Nephron (organoid): Measurements from ENCODE around the gene FUT7.
"Not testable (repeated sequence)": the region's sequence is repeated elsewhere in the genome, so short reads cannot be mapped to it uniquely, and the experiment has no call there.

Source experiments
- H3K27ac Mint-ChIP-seq, 3 experiments: 2 replicates each; pipeline ENCODE4 v1.8.0; 2020; ENCODE audit warnings: mixed read lengths in 3 of 3, mild to moderate bottlenecking in 2 of 3, moderate library complexity in 1 of 3
- H3K27me3 Mint-ChIP-seq: 2 replicates; pipeline ENCODE4 v1.8.0; 2021; ENCODE audit warnings: low read depth, mild to moderate bottlenecking, moderate library complexity, mixed read lengths
- H3K36me3 Mint-ChIP-seq: 2 replicates; pipeline ENCODE4 v1.8.0; 2020; ENCODE audit warnings: low read depth, mixed read lengths
- H3K4me1 Mint-ChIP-seq: 2 replicates; pipeline ENCODE4 v1.8.0; 2020; ENCODE audit warnings: mixed read lengths
- H3K4me3 Mint-ChIP-seq, 3 experiments: 2 replicates each; pipeline ENCODE4 v1.8.0; 2020; ENCODE audit warnings: mild to moderate bottlenecking in 3 of 3, mixed read lengths in 3 of 3, moderate library complexity in 2 of 3
- H3K9me3 Mint-ChIP-seq: 2 replicates; pipeline ENCODE4 v1.8.0; 2020; ENCODE audit warnings: mixed read lengths
- CTCF ChIP-seq, 3 experiments: fragments of 200-600 bp; sonication (generic); IDR thresholded peaks; one replicate each; pipeline ENCODE4 v1.5.0; 2021; ENCODE audit warnings: antibody characterized with exemption in 3 of 3; ENCODE audit not compliant: unreplicated experiment in 3 of 3

The FUT7 gene

DNA sequence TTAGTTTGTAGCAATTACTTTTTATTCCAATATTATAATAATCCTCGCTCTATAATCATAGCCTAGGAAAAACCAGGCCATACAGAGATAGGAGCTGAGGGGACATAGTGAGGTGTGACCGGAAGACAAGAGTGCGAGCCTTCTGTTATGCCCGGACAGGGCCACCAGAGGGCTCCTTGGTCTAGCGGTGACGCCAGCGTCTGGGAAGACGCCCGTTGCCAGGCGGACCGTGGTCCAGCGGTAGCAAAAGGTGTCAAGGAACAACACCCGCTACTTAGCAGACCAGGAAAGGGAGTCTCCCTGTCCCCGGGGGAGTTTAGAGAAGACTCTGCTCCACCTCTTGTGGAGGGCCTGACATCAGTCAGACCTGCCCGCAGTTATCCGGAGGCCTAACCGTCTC, 27.6 kb downstream of the FUT7 start:
- H3K4me3 Mint-ChIP-seq, H3K27me3 Mint-ChIP-seq, H3K4me1 Mint-ChIP-seq, H3K9me3 Mint-ChIP-seq, H3K36me3 Mint-ChIP-seq, H3K27ac Mint-ChIP-seq: not testable (repeated sequence)
- TF ChIP-seq CTCF (IDR thresholded peaks at IDR 0.05; ENCODE audit: unreplicated experiment in 3 of 3): peak; percentile 28 to 43 (median 32)

GRCh38 chr9:137002646-137003041, 29.2 kb downstream of the FUT7 start:
- H3K9me3 Mint-ChIP-seq: no peaks in the 10 kb centered on the region
- H3K4me1 Mint-ChIP-seq: peaks cover 3% of the 10 kb centered on the region

DNA sequence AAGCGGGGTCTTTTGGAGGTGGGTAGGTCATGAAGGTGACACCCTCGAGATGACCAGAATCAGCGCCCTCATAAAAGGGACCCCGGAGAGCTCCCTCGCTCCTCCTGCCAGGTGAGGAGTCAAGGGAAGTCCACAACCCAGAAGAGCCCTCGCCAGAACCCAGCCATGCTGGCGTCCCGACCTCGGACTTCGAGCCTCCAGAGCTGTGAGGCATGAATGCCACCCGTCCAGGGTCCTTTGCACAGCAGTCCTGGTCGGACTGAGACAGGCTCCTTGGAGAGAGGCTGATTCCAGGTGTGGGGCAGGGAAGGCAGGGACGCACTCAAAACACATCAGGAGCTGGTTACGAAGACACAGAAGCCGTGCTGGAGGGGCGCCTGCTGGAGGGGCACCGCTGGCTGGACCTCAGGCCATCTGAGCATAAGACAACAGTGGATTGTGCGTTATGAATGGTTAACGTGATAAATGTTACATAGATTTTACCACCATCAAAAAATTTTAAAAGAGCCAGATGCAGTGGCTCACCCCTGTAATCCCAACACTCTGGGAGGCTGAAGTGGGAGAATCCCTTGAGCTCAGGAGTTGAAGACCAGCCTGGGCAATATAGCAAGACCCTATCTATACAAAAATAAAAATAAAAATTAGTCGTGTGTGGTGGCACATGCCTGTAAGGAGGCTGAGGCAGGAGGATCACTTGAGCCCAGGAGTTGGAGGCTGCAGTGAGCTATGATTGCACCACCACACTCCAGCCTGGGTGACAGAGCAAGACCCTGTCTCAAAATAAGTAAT, 29.8 kb downstream of the FUT7 start:
- Mint-ChIP-seq H3K27ac (no peak overlapping the region), H3K36me3 (no peaks in the 10 kb centered on the region), H3K4me1 (peaks cover 5% of the 10 kb centered on the region), H3K27me3 (peaks cover 5% of the 10 kb centered on the region), H3K4me3 (no peak overlapping the region), H3K9me3 (no peaks in the 10 kb centered on the region)
- no peak for TF ChIP-seq CTCF (IDR thresholded peaks at IDR 0.05; ENCODE audit: unreplicated experiment in 3 of 3)

More at GRCh38 chr9:137002646-137003041, 29.2 kb downstream of the FUT7 start:
- TF ChIP-seq CTCF (IDR thresholded peaks at IDR 0.05; ENCODE audit: unreplicated experiment in 3 of 3): no peak
- Mint-ChIP-seq H3K4me3 (no peak overlapping the region), H3K27me3 (peaks cover 5% of the 10 kb centered on the region), H3K36me3 (no peaks in the 10 kb centered on the region), H3K27ac (no peak overlapping the region)

DNA sequence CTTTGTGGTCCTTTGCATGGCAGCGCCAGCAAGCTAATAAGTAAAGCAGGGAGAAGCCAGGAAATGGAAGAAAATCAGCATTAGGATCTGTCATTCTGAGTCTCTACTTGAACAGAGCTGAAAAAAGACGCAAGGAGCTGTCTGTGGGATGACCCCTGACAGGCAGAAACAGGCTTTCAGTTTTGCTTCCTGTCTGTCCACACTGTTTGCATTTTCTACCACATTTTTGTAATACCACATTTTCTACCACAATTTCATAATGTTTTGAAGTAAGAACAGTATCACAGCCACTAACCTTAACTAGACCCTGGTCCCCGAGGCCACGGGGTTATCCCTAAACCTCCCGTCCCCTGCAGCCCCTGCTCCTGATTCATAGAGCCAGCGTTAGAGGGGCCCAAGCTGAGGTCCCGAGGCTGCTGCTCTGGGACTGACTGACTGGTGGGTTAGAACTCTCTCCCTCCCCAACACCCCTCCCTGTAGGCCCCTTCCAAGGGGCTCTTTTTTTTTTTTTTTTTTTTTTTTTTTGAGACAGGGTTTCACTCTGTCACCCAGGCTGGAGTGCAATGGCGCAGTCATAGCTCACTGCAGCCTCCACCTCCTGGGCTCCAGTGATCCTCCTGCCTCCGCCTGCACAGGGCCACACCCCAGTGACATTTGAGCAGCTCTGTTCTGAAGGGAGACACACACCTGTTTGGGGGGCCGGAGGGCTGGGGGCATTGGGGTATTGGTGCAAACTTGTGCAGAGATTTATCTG, 31.5 kb downstream of the FUT7 start:
- Mint-ChIP-seq H3K36me3 (no peaks in the 10 kb centered on the region), H3K4me3 (no peak overlapping the region), H3K27me3 (peaks cover 5% of the 10 kb centered on the region), H3K4me1 (peaks cover 5% of the 10 kb centered on the region), H3K9me3 (no peaks in the 10 kb centered on the region), H3K27ac (peak overlapping the region in 2 of 3 experiments; percentile 6 to 33)
- no peak for TF ChIP-seq CTCF (IDR thresholded peaks at IDR 0.05; ENCODE audit: unreplicated experiment in 3 of 3)

DNA sequence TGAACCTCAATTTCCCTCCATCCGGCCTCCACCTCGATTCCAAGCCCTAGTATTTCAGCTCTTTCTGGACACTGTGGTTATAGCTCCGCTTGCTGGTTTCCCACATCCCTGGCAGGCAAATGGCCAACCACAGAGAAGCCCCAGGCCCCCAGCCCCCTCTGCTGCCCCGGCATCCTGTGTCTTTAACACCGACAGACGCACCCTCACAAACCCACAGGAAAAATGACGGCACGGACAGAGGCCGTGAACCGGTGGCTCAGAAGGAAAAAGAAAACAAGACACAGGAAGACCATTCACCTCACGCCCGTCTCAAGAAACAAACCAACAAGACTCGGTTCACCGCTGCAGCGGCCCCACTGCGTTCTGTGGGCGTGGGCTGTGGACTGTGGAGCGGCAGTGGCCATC, 34.1 kb downstream of the FUT7 start:
- no peaks in the 10 kb centered on the region for H3K36me3 Mint-ChIP-seq
- peaks cover 5% of the 10 kb centered on the region for H3K4me1 Mint-ChIP-seq
- H3K27me3 Mint-ChIP-seq: peaks cover 5% of the 10 kb centered on the region
- no peak for TF ChIP-seq CTCF (IDR thresholded peaks at IDR 0.05; ENCODE audit: unreplicated experiment in 3 of 3)
- H3K27ac Mint-ChIP-seq: peak overlapping the region in 1 of 3 experiments; percentile 62
- peak overlapping the region; percentile 60 to 68 (median 65) for H3K4me3 Mint-ChIP-seq
- no peaks in the 10 kb centered on the region for H3K9me3 Mint-ChIP-seq
